COLO668 (cell line): Measurements from ENCODE around the gene PTPRN.
"Not testable (repeated sequence)": the region's sequence is repeated elsewhere in the genome, so short reads cannot be mapped to it uniquely, and the experiment has no call there.

Experiments
- DNase-seq: peaks from one replicate; lab custom pipeline; 2025; ENCODE audit not compliant: unreplicated experiment; lab: John Stamatoyannopoulos, UW

PTPRN gene

DNA sequence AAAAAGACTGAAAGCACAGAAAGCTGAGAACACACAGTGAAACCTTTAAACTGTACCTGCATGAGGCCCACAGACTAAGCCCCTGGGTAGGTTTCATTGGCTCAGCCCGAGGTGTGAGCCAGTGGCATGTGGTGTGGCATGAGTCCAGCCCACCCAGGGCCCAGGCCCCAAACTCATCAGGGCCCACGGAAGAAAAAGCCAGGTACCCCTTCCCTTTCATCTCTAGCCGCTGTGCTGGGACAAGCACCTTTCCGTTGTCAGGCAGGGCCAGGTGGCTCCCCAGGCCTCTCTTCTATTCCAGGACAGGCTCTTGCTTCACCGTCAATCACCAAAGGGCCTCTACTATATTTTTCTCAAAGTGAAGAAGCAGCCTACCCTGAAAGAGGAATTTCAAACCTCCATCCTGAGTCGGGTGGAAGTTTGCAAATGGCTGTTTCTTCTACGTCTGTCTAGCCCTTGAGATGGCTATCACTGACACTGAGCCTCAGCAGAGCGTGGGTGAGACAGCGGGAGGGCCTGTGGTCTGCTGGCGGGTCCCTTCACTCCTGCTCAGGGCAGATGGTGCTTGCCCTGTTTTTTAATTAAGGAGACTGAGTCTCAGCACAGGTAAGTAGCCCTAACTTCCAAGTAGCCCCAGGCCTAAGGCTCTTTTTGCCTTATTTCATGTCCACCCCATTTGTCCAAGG is 21.5 kb downstream of the PTPRN start:
- DNase-seq: no peak

DNA sequence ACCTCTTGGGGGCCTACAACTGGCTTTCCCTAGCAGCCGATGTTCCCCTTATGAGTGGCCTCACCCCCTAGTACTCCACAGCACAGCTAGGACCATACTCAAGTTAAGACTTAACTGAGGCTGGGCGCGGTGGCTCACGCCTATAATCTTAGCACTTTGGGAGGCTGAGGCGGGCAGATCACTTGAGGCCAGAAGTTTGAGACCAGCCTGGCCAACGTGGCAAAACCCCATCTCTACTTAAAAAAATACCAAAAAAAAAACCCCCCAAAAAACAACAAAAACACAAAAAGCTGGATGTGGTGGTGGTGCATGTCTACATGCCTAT is 22.1 kb downstream of the PTPRN start:
- DNase-seq: not testable (repeated sequence)

DNA sequence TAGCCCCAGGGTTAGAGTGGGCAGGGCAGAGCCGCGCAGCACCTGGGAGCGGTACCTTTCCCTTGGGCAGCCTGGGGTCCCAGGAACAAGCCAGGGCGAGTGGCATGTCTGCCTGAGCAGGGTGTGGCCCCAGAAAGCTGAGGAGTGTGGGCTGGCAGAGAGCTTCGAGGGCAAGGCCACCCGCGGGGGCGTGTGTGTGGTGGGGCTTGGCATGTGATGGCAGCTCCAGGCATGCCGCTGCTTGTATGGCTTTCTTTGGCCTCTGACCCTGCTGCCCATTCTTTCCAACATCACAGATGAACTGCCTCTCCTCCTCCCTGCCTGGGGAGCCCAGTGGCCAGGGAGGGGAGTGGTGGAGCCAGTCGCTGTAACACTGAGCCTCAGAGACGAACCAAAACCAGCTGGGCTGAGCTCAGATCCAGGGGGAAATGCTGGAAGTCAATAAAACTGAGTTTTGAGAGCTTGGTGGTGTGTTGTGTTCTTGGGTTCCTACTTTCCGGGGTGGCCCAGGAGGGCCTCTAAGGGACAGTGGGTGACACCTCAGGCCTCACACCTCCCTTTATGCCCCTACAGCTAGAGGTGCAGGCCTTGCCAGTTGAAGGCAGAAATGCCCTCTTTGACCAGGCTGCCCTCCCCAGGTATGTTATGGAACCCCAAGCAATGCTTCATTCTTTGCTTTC is 22.6 kb downstream of the PTPRN start:
- DNase-seq: no peak

DNA sequence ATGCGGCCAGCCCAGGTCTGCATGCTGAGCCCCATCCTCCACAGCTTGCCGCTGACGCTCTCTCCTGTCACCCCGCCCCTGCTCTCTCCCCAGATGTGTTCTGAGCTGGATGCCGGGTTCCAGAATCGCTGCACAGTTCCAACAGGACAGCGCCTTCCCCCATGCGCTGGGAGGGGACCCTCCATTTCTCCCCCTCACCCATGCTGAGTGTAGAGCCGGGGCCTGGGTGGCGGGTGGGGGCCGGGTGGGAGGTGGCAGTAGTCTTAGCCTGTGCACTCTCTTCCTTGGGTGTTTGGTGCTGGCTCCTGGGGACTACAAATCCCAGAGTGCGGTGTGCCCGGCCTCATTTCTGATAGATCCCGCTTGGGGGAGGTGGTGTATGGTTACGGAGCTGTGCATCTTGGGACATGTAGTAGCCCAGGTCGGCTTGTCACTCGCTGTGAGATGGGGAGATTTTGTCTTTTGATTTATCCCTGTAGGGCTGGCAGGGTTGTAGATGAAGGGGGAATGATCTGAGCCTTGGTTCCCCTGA is 23.2 kb downstream of the PTPRN start:
- no peak for DNase-seq

DNA sequence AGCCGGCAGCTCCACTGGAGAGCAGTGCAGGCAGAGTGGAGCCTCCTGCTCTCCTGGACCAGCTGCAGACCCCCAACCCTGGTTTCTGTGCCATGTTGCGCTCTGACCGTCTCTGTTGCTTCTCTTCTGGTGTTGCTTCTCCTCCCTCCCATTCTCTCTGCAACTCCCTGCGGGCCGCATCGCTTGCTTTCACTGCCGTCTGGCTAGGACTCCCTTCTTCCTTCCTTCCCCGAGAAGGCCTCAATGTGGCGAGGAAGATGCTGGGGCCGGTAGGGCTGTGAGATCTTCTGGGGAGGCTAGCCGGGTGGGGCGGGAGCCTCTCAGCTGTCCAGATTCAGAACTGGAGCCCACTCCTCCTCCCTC is 23.8 kb downstream of the PTPRN start:
- no peak for DNase-seq

DNA sequence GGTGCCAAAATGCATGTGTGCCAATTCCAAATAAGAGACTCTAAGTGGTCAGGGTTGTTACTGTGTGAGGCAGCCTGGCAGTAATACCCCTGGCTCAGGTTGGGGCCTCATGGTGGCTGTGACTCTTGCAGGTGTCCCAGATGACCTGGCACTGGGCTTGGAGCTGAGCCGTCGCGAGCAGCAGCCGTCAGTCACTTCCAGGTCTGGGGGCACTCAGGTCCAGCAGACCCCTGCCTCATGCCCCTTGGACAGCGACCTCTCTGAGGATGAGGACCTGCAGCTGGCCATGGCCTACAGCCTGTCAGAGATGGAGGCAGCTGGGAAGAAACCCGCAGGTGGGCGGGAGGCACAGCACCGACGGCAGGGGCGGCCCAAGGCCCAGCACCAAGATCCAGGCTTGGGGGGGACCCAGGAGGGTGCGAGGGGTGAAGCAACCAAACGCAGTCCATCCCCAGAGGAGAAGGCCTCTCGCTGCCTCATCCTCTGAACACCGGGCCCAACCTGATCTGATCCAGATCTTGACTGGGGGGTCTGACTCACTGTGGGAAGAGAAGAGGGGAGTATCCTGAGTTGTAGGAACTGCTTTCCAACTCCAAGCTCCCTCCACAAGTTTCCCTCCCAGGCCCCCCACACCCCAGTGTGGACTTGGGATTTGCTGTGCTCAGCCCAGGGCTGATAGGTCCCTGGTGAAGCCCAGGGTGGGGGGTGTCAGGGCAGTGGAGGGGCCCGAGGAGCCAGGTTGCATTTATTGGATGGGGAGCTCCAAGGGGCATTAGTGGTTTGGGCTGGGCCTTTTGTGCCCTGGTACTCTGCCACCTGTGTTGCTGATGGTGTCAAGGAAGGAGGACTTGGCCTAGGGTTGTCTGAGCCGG is 24.5 kb downstream of the PTPRN start:
- no peak for DNase-seq

DNA sequence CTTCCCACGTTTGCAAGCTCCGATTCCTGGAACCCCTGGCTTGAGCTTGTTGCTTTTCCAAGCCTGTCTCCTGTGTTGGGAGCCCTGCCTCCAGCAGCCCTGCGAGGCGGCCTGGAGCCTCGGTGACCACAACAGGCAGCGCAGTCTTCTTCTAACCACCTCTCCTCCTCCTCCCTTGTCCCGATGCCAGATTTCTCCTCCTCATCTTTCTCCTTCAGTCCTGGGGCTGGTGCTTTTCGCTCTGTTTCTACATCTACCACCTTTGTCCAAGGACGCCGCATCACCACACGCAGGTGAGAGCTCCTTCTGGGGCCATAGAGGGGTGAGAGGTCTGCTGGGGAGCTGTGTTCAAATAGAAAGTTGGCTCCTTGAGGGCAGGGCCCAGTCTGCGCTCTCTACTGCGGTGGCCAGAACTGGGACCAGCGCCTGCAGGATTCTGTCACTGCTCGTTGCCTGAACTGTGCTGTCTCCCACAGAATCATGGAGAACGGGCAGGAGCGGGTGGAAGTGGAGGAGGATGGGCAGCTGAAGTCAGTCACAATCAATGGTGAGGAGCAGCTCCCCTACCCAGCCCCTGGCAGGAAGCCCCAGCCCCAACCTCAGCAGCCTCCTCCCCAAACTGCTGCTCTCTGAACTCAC is 26.1 kb downstream of the PTPRN start:
- DNase-seq: no peak

DNA sequence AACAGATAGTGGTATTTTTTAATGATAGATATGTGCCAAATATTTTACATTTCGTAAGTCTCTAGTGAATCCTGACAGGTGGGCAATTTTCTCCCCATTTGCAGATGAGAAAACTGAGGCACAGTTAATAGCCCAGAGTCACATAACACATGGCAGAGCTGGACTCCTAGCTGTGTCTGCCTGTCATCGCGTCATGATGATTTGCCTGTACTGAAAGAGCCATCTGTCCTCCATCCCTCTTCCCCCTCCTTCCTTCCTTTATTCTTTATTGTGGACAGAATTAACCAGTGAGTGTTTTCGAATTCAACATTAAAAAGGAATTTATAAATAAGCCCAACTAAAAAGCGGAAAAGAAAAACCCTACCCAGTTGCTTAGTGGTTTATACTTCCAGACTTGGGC is 26.8 kb downstream of the PTPRN start:
- DNase-seq: no peak

DNA sequence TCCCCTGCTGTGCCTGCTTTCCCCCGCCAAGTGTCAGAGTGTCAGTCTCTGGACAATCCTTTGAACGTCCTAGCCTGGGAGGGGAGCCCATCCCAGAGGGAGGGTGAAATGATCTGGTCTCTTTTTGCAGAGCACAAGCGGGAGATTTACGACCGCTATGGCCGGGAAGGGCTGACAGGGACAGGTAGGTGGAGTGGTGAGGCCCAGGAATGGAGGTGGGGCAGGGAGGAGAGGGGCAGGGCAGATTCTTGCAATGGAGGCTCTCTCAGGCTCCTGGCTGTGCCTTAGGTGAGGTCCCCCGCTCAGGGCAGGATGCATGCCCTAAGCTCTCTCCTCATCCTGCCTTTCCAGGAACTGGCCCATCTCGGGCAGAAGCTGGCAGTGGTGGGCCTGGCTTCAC is 27.6 kb downstream of the PTPRN start:
- DNase-seq: no peak

DNA sequence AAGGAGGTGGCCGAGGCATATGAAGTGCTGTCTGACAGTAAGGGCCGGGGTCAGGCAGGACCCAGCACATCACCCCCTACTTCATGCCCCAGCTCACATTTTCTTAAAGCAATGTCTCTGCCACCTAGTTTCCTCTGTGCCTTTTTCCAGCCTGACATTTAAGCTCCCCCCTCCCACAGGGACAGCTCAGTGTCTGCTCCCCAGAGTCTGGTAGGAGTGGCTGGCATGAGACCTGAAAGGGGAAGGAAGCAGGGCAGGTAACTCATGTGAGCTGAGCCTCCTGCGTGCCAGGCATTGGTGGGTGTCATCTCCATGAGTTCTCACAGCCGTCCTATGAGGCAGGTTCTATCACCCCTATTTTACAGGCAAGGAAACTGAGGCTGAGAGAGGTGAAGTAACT is 28.6 kb downstream of the PTPRN start:
- no peak for DNase-seq

DNA sequence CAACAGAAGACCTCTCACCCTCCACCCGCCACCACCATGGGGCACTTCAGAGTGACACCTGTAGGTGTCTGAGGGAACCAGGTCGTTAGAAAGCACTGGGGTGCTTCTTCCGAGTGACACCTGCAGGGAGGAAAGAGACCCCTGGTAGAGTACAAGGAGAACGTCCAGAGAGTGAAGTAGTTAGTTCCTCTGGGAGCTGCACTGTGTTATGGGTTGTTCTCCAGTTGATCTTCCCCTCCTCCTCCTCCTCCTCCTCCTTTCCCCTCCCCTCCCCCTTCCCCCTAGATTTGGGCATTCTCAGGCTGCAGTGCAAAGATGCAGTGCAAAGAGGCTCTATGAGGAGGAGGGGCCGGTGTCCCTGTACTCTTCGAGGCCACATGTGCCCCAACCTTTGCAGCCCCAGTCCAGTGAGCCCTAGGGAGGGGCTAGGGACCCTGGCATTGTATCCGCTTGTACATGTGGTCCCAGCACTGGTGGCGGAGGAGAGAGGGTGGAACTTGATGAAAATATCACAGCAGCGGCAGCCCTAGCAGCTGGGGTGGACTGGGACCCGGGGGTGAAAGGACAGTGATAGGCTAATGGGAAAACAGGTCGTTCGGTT is 29.2 kb downstream of the PTPRN start:
- DNase-seq: no peak

DNA sequence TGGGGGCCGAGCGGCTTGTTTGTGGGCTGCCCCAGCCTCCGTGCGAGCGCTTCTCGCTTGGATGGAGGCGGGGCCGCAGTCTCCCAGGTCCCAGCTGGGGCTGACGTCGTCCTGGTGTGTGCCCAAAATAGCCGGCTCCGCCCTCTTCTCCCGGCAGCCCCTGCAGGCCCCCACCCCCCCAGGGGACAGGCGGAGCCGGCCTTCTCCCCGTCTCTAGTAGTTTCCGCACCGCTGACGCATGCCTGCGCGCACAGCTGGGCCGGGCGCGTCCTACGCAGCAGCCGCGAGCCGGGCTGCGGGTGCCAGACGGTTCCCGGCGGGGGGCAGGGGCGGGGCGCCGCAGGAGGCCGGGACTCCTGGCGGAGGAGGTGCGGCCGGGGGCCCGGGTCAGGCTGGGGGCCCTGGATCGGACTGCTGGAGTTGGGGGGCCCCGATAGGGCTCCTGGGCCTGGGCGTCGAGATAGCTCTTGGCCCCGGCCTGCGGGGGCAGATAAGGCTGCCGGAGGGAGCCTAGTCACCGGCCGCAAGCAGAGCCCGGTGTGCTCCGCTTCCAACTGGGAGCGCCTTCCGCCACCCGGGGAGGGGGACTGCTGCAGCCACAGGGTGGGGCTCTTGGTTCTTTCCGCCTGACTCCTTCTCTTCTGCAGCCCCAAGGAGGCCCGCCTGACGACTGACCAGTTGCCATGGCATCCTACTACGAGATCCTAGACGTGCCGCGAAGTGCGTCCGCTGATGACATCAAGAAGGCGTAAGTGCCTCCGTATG is 29.9 kb downstream of the PTPRN start, which contains the start of gene DNAJB2:
Gene DNAJB2 (plus strand): TSS at position 216 of the 765 bp plus-strand sequence. CDS start 468 bp downstream, at position 684.
- peak; percentile 99 for DNase-seq

DNA sequence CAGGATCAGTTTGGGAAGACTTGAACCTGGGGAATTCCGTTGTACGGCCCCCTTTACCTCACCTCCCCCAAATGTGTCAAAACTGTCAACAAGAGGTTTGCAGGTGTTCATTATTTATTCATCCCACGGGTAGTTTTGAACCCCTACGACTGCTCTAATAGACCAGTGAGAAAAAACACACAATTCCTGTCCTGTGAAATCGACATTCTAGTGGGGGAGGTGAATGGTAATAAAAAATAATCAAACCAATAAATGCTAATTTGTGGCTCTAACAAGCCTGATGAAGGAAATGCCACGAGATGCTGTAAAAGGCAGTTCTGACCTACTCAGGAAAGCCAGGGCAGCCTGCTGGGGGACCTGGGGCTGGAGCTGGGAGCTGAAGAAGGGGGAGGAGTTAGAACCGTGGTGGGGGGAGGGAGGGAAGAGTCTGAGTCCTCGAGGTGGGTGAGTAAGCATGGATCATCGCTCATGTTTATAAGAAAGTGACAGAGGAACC is 30.5 kb downstream of the PTPRN start:
- no peak for DNase-seq

DNA sequence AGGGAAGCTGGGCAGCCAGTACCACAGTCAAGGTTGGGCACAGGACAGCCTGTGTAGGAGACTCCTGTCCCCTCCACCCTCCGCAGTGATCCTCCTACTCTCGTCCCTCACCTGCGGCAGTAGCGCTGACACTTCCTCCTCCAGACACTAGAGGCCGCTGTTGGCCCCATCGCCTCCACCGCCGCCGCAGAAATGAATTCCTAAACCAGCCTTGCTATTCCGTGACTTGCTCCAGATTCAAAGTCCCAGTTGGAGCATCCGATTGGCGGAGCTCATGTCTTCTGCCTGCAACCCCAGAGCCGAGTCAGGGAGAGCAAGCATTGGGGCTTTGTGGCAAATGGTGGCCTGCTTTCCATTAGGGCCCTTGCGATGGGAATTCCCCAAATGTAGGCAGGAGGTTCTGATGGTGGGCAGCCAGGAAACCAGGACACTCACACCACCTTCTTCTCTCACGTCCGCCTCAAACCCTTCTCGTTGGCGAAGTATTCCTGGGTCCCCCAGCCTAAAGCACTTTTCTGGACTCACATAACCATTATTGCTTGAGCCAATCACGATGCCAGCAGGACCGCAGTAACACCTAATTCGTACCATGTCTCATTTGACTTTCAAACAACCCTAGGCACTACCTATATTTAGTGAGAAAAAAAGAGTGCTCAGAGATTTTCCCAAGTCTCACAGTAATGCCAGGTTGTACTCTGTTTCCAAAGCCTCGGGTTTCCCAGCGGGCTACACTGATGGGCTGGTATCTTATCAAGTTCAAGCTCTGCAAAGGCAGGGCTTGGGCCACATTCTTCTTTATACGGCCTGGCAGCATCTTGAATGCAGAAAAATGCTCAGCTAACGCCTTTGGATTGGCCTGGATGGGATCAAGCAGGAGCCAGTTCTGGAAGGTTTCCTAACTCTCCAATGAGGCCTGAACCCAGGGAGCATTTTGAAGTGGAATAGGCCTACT is 31.2 kb downstream of the PTPRN start:
- DNase-seq: peak; percentile 73

DNA sequence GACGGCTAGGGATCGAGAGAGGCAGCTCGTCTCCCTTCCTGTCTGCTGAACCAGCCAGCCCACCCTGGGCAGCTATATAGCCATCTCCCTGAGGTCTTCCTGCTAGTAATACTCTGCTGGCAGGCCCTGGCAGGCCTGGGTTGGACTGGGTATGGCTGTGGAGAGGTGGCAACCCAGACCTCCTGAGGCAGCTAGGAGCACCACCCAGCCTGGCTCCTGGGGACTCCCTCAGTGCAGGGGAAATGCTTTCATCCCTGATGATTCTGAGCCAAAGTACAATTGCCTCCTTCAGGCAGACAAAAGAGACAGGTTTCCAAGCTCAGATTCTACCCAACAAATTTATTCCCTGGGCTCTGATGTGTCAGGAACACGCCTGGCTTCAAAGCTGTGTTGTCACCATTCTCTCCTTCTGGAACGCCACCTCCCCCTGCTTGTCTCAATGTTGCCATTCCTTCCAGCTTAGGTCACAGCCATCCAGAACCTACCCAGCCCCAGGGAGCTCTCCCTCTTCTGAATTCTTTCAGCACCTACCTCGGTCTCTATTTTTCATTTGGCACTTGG is 34.8 kb downstream of the PTPRN start:
- DNase-seq: no peak

DNA sequence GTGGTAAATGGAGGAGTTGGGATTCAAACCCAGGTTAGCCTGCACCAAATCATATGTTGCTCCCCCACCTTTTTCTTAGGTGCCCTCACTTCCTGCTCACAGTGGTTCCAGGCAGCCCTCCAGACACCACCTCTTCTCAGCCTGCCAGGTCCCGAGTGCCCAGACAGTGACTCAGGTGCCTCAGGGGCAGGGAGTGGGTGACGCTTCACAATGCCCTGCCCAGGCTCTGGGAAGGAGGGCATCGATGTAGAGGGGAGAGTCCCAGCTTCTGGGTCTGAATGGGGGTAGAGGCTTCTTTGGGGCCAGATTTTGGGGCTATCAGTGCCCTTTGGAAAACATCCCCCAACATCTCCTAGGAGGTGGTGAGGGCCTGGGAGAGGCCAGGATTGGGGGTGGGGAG is 35.3 kb downstream of the PTPRN start:
- DNase-seq: no peak

DNA sequence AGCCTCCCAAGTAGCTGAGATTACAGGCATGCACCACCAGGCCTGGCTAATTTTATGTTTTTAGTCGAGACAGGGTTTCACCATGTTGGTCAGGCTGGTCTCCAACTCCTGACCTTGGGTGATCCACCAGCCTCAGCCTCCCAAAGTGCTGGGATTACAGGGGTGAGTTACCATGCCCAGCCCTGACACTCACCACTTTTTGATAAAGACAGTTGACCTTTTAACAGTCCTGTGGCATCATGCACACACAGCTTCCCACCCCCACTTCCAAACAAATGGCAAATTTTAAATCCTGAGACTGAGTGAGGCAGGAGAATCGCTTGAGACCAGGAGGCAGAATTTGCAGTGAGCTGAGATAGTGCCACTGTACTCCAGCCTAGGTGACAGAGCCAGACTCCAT is 36.2 kb downstream of the PTPRN start:
- DNase-seq: no peak

DNA sequence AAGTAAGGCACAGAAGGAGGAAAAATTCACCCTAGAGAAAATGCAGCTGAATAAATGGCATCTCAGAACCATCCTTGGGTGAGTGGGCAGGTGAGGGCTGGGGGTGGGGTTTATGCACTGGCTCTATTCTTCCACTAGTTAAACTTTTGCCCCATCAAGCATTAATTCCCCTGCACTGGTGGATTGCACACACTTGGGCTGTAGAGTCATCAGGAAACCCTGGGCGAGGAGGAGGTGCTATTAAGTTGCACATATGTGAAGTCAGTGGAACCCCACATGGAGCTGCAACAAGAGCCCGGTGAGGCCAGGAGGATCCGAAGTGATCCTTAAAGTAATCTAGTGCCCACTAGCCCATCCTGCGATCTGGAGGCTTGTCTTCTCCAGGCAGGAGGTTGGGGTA is 36.8 kb downstream of the PTPRN start:
- no peak for DNase-seq

DNA sequence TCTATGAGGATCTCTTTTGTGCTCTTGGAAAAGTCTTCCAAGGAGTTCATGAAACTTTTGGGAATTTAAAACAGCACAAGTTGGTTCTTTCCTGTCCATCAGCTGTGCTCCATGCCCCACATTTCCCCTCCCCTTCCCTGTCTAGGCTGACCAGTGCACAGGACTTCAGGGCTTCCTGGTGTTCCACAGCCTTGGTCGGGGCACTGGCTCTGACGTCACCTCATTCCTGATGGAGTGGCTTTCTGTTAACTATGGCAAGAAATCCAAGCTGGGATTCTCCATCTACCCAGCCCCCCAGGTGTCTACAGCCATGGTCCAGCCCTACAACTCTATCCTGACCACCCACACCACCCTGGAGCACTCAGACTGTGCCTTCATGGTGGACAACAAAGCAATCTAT is 38.2 kb downstream of the PTPRN start:
- DNase-seq: no peak
